Measurements from ENCODE around the gene BLTP3B.

- TF ChIP-seq ZNF565 (CRISPR knock-in tag; conservative IDR thresholded peaks at IDR 0.05; ENCODE audit: low read depth) (no peak), CREB5 (CRISPR knock-in tag; IDR thresholded peaks at IDR 0.05; ENCODE audit: low read depth) (no peak), SNAI2 (CRISPR knock-in tag; IDR thresholded peaks at IDR 0.05) (no peak), RARB (CRISPR knock-in tag; IDR thresholded peaks at IDR 0.05) (no peak), TCF4 (CRISPR knock-in tag; IDR thresholded peaks at IDR 0.05; ENCODE audit: borderline replicate concordance) (no peak), TOX (CRISPR knock-in tag; IDR thresholded peaks at IDR 0.05; ENCODE audit: borderline replicate concordance) (no peak), PATZ1 (CRISPR knock-in tag; IDR thresholded peaks at IDR 0.05; ENCODE audit: borderline replicate concordance) (no peak), TSHZ2 (CRISPR knock-in tag; IDR thresholded peaks at IDR 0.05) (no peak), BACH2 (CRISPR knock-in tag; IDR thresholded peaks at IDR 0.05; ENCODE audit: borderline replicate concordance) (no peak), ZNF8 (CRISPR knock-in tag; IDR thresholded peaks at IDR 0.05) (no peak), ARNTL (CRISPR knock-in tag; IDR thresholded peaks at IDR 0.05; ENCODE audit: borderline replicate concordance, low read depth) (no peak), ZFP3 (CRISPR knock-in tag; IDR thresholded peaks at IDR 0.05) (no peak)
Observed at GRCh38 chr12:100189636-100190394, 47.1 kb upstream of the BLTP3B start.
